Prostate gland (tissue), 2 donors: ENCODE results near the gene CHSY1.

ENCODE experiments used
- CTCF ChIP-seq, 4 experiments: fragments of 200-600 bp in 2 of 4; fragments of 450-650 bp in 2 of 4; sonication (generic) in 2 of 4; IDR thresholded peaks; 1 replicate in 3 of 4; 2 replicates in 1 of 4; pipeline ENCODE4 v1.5.1; 2016 to 2019; ENCODE audit warnings: antibody characterized with exemption in 4 of 4, mild to moderate bottlenecking in 2 of 4, moderate library complexity in 2 of 4
- POLR2A ChIP-seq: fragments of 450-650 bp; IDR thresholded peaks from one replicate; pipeline ENCODE4 v1.6.1; 2016; ENCODE audit warnings: antibody characterized with exemption, mild to moderate bottlenecking
- POLR2AphosphoS5 ChIP-seq: sonication (generic); formaldehyde crosslinking; IDR thresholded peaks from one replicate; pipeline ENCODE4 v1.6.1; 2017; ENCODE audit warnings: antibody characterized with exemption

- no peak for TF ChIP-seq CTCF (IDR thresholded peaks at IDR 0.05)
- no peak for TF ChIP-seq POLR2A
- TF ChIP-seq POLR2AphosphoS5, result no peak
Measured at GRCh38 chr15:101210058-101210457, 41.8 kb downstream of the CHSY1 start.
